Tongue (tissue), 3 donors: ENCODE data around the gene GLOD5. TPM values are rescaled to one million over a fixed set of nuclear protein-coding genes. Genes with fewer than 3 reads are reported as not detected.
"Not testable (repeated sequence)": the region's sequence is repeated elsewhere in the genome, so short reads cannot be mapped to it uniquely, and the experiment has no call there.

Source experiments
- DNase-seq: peaks from one replicate; pipeline ENCODE4 v3.0.0-alpha.2; 2015
- small RNA-seq: library from RNA; depleted of rRNA; stranded (forward); fragments of <200 nt; gene quantifications from one replicate; pipeline ENCODE3, GENCODE V24; 2014; ENCODE audit warnings: low replicate concordance
- total RNA-seq: library from RNA; depleted of rRNA; stranded (reverse); fragments of >200 nt; gene quantifications from one replicate; pipeline ENCODE4 v1.2.3, GENCODE V29; 2014

The GLOD5 gene
- total RNA-seq, 1 donor from 2014 or later = not detected

DNA sequence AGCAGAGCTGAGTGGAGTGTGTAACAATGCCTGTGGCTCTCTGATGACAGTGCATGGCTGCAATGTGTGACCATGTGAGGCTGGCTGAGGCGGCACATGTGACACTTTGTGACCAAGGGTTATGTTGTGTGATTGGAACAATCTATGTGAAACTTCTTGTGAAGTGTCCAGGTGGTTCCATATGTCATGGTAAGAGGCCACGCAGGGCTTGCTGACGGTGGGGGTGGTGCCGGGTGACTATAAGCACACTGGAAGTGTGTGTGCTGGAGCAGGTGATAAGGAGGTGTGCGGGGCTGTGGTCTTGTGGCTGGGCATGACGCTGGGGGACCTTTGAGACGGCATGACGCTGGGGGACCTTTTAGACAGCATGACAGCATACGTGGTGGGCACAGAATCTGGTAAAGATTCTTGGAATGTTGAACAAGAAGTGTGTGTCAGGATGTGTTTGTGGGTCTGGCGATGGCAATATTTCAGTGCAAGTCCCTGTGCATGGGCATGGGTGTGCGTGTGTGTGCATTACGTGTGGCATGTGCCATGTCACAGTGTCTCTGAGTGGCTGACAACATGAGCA is 32.9 kb downstream of the GLOD5 start:
- no peak for DNase-seq

DNA sequence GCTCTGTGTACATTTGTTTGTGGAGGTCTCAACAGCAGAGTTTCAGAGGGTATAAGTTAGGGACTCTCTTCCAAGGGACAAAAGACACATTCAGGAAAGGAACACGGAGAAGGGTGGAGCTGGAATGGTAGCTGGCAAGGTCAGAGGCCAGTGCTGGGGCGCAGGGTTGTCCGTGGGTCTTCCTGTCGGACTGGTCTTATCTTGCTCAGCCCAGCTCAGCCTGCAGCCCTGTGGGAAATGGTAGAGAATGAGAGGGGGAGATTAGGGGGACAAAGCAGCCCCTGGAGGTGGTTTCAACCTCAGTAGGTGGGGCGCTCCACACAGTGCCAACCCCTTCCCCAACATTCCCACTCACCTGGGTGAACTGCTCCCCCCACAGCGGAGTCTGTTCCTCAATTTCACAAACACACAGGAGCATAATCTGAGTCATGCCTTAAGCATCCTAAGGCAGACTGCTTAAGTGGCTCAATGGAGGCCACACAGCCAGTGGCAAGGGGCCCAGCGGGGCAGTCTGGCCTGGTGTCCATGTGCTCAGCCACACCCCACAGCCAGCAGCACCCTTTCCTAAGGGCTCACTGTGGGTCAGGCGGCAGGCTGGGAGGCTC is 33.5 kb downstream of the GLOD5 start:
- DNase-seq = no peak

DNA sequence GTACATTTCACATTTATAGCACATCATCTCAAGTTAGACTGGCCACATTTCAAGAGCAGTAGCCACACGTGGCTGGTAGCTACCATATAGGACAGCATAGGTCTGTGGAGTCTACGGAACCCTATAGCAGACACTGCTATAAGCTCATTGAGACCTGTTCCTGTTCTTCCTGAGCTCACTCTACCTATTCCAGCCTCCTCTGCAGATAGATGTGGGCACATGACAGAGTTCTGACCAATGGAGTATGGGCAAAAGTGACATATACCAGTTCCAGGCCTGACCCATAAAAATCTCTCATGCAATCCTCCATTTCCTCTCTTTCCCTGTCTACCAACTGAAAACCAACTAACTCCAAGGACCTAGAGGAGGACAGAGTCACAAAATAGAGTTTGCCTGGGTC is 36.8 kb downstream of the GLOD5 start:
- DNase-seq = no peak

DNA sequence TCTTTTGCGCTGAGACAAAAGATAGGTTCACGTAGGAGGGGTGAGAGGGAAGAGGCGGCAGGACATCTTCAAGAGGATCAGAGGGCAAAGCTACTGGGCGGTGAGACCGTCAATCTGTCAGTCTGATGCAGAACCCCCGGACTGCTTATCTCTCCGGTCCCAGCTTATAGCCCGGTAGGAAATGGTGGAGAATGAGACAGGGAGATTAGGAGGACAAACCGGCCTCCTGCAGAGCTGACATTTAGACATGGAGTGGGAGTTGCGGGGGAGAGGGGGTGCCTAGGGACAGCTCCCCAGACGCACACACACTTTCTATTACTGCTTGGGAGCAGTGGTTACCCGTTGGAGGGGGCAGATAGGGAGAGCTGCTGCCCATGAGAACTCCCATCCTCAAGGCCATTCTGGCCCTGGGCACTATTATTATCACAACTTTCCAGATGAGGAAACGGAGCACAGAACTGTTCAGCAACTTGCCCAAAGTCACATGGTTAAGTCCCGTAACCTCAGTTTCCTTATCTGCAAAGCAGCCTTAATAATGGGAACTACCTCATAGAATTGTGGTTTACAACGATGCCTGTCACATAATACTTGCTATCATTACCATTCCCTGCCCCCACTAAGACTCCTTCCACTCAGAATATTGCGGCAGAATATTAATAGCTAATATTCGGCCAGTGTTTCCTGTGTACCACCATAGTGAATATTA is 39.2 kb downstream of the GLOD5 start:
- DNase-seq = no peak

GRCh38 chrX:48801280-48802088 is 39.9 kb downstream of the GLOD5 start, which contains the start of gene HDAC6:
TSS of gene HDAC6 (plus strand) at chrX:48802067. CDS start at chrX:48802693, 626 bp downstream.
- DNase-seq = peak; percentile 99

DNA sequence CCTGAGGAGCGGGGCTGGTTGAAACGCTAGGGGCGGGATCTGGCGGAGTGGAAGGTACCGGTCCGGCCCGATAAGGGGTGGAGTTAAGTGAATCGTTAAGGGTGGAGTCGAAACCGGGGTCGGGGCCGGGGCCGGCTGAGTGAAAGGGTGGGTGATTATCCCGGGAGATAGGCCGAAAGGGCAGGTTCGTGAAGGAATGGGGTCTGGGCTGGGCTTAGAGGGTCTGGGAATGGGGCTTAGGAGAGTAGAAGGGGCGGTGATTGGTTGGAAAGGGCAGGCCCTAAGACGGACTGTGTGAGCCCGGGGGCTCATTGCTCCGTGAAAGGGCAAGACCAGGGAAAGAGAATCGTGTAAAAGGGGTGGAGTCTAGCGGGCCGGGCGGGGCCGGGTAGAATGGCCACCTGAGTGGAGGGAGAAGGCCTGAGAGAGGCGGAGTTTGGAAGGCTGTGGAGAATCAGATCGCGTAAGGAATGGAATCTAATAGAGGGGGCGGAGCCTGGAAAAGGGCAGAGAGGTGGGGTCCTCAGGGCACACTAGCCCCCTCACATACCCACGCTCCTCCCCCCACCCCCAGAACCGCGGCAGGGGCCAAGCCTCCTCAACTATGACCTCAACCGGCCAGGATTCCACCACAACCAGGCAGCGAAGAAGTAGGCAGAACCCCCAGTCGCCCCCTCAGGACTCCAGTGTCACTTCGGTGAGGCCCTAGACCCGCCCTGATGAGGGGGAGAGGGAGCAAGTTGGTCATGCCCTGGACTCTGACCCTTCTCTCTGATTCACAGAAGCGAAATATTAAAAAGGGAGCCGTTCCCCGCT is 40.8 kb downstream of the GLOD5 start:
- peak; percentile 88 for DNase-seq

GRCh38 chrX:48802905-48803200 is 41.3 kb downstream of the GLOD5 start:
- no peak for DNase-seq

DNA sequence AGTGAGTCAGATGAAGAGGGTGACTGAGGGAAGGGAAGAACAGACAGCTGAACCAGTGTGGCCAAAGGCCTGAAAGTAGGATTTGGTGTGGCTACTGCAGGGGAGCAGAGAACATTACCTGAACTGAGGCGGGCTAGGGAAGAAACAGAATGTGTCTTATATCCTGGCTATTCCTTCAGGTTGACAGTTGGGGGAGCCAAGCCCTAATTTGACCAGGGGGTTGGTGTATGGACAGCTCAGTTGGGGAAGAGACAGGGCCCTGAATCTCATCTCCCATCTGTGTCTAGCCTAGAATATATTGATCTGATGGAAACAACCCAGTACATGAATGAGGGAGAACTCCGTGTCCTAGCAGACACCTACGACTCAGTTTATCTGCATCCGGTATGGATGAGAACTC is 44.5 kb downstream of the GLOD5 start:
- no peak for DNase-seq

GRCh38 chrX:48813644-48814043 is 52.1 kb downstream of the GLOD5 start:
- DNase-seq = no peak

- DNase-seq = no peak
These were observed 53.2 kb downstream of the GLOD5 start for GRCh38 chrX:48814722-48815121.

DNA sequence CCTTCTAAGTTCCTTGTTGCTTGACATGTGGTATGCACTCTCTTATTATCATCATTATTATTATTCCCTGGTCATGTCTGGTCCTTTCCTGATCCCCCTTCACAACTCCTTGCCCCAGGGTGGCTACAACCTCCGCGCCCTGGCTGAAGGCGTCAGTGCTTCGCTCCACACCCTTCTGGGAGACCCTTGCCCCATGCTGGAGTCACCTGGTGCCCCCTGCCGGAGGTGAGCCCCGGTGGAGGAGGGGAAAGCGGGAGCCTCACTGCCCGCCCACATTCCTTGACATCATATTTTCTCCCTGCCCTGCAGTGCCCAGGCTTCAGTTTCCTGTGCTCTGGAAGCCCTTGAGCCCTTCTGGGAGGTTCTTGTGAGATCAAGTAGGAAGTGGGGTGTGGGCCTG is 53.7 kb downstream of the GLOD5 start:
- no peak for DNase-seq

- no peak for DNase-seq
These were observed 54.7 kb downstream of the GLOD5 start for GRCh38 chrX:48816014-48816810.

DNA sequence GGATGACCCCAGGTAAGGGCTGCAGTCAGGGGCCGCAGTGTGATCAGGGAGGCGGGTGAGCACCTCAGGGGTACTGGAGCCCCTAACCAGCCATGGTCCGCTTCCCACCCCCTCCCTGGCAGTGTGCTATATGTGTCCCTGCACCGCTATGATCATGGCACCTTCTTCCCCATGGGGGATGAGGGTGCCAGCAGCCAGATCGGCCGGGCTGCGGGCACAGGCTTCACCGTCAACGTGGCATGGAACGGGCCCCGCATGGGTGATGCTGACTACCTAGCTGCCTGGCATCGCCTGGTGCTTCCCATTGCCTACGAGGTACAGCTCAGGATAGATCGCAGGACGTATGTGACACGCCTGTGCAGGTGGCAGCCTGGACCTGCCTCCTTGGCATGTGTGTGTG is 56.6 kb downstream of the GLOD5 start:
- DNase-seq = no peak

- no peak for DNase-seq
These were observed 57.3 kb downstream of the GLOD5 start for GRCh38 chrX:48818866-48819265.

- not testable (repeated sequence) for DNase-seq
These were observed 57.8 kb downstream of the GLOD5 start for GRCh38 chrX:48819394-48819793.

DNA sequence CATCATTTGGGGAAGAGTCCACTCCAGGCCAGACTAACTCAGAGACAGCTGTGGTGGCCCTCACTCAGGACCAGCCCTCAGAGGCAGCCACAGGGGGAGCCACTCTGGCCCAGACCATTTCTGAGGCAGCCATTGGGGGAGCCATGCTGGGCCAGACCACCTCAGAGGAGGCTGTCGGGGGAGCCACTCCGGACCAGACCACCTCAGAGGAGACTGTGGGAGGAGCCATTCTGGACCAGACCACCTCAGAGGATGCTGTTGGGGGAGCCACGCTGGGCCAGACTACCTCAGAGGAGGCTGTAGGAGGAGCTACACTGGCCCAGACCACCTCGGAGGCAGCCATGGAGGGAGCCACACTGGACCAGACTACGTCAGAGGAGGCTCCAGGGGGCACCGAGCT is 61.5 kb downstream of the GLOD5 start:
- DNase-seq = no peak

Small RNAs within 50 kb of the gene (small RNA-seq; reads per million reads assigned to genes)
- gene RNU6-1056P = not detected
- not detected for gene RNU6-29P

Other genes with a start within 250 kb of the GLOD5 start
- 22.8 TPM for gene EBP, start 239.9 kb upstream of the GLOD5 start, total RNA-seq
- gene TBC1D25, start 222.0 kb upstream of the GLOD5 start, total RNA-seq = 8.0 TPM
- 141 TPM for gene RBM3, start 187.3 kb upstream of the GLOD5 start, total RNA-seq
- 100 TPM for gene WDR13, start 164.3 kb upstream of the GLOD5 start, total RNA-seq
- 1.6 TPM for gene WAS, start 77.9 kb upstream of the GLOD5 start, total RNA-seq
- 2.9 TPM for gene SUV39H1, start 65.0 kb upstream of the GLOD5 start, total RNA-seq
- 0.41 TPM for gene GATA1, start 24.8 kb downstream of the GLOD5 start, total RNA-seq
- gene HDAC6, start 40.3 kb downstream of the GLOD5 start, total RNA-seq = 119 TPM
- gene ERAS, start 64.8 kb downstream of the GLOD5 start, total RNA-seq = not detected
- gene PCSK1N, start 73.9 kb downstream of the GLOD5 start, total RNA-seq = 2.5 TPM
- 36.7 TPM for gene TIMM17B, start 136.0 kb downstream of the GLOD5 start, total RNA-seq
- 25.2 TPM for gene PQBP1, start 136.2 kb downstream of the GLOD5 start, total RNA-seq
- 11.1 TPM for gene SLC35A2, start 149.9 kb downstream of the GLOD5 start, total RNA-seq
- 1.8 TPM for gene PIM2, start 157.3 kb downstream of the GLOD5 start, total RNA-seq
- 30.8 TPM for gene OTUD5, start 195.9 kb downstream of the GLOD5 start, total RNA-seq
- gene KCND1, start 210.1 kb downstream of the GLOD5 start, total RNA-seq = 2.1 TPM
- gene GRIPAP1, start 240.5 kb downstream of the GLOD5 start, total RNA-seq = 21.0 TPM